SK-N-SH (cell line): ENCODE data around the gene SHANK1.

Experiments used
- GABPA ChIP-seq: IDR thresholded peaks from 2 replicates; pipeline ENCODE4 v1.4.0; 2012; ENCODE audit warnings: low read depth, mild to moderate bottlenecking
- NFIC ChIP-seq: IDR thresholded peaks from 2 replicates; pipeline ENCODE4 v1.4.0; 2012; ENCODE audit warnings: borderline replicate concordance
- NRF1 ChIP-seq: IDR thresholded peaks from 2 replicates; pipeline ENCODE4 v1.6.1; 2012; ENCODE audit warnings: low read depth, mild to moderate bottlenecking, low read length
- TAF1 ChIP-seq: IDR thresholded peaks from 2 replicates; pipeline ENCODE4 v1.6.1; 2012; ENCODE audit warnings: low read depth, mild to moderate bottlenecking, low read length, moderate library complexity, borderline replicate concordance
- TEAD4 ChIP-seq: IDR thresholded peaks from 2 replicates; pipeline ENCODE4 v1.4.0; 2012; ENCODE audit warnings: mild to moderate bottlenecking, borderline replicate concordance; ENCODE audit not compliant: insufficient read depth
- TF ChIP-seq, protein P1 (sequence below): fragments of 200-600 bp; sonication (generic); IDR thresholded peaks from 2 replicates; pipeline ENCODE4 v1.6.1; 2017; ENCODE audit warnings: antibody characterized with exemption, mild to moderate bottlenecking, moderate library complexity

DNA sequence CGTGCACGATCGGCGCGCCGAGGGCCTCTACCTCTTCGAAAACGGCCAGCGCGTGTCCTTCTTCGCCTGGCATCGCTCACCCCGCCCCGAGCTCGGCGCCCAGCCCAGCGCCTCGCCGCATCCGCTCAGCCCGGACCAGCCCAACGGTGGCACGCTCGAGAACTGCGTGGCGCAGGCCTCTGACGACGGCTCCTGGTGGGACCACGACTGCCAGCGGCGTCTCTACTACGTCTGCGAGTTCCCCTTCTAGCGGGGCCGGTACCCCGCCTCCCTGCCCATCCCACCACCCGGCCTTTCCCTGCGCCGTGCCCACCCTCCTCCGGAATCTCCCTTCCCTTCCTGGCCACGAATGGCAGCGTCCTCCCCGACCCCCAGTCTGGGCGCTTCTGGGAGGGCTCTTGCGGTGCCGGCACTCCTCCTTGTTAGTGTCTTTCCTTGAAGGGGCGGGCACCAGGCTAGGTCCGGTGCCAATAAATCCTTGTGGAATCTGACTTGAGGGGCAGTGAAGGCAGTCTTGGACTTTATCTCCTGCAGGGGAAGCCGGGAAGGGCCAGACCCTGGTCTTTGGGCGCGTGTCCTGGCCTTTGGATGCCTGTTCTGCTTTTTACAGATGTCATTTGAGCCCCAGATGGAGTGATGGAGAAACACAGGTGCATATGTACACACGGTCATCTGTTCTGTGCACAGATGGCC is 5.8 kb upstream of the SHANK1 start:
- TF ChIP-seq TAF1 (no peak), TEAD4 (no peak), NRF1 (no peak), NFIC (no peak), GABPA (0 out of 2 replicates have a peak, but pooled peaks have one; percentile 10)
- TF ChIP-seq, protein P1, sequence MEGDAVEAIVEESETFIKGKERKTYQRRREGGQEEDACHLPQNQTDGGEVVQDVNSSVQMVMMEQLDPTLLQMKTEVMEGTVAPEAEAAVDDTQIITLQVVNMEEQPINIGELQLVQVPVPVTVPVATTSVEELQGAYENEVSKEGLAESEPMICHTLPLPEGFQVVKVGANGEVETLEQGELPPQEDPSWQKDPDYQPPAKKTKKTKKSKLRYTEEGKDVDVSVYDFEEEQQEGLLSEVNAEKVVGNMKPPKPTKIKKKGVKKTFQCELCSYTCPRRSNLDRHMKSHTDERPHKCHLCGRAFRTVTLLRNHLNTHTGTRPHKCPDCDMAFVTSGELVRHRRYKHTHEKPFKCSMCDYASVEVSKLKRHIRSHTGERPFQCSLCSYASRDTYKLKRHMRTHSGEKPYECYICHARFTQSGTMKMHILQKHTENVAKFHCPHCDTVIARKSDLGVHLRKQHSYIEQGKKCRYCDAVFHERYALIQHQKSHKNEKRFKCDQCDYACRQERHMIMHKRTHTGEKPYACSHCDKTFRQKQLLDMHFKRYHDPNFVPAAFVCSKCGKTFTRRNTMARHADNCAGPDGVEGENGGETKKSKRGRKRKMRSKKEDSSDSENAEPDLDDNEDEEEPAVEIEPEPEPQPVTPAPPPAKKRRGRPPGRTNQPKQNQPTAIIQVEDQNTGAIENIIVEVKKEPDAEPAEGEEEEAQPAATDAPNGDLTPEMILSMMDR = no peak
